Activated CD4-positive, alpha-beta memory T cell treated with anti-CD3 and anti-CD28 coated beads, Interleukin-2, amount 10 ng/mL, durations not matched to agents 7 days and 5 days (primary cell): Measurements from ENCODE around the gene TEDC2. TPM values are rescaled to one million over a fixed set of nuclear protein-coding genes. Genes with fewer than 3 reads are reported as not detected.

Experiments used
- CTCF ChIA-PET: fragments of 350-600 bp; sonication (Branson Sonifier 250); formaldehyde crosslinking; loops from one replicate; lab custom pipeline; 2021; ENCODE audit warnings: antibody characterized with exemption, inconsistent platforms; lab: Charles Lee
- POLR2A ChIA-PET: fragments of 350-600 bp; sonication (Branson Sonifier 250); formaldehyde crosslinking; loops from one replicate; lab custom pipeline; 2021; ENCODE audit warnings: antibody characterized with exemption; lab: Charles Lee
- DNase-seq: peaks from one replicate; pipeline ENCODE4 v3.0.0-alpha.2; 2020
- H3K27ac Mint-ChIP-seq: one replicate; pipeline ENCODE4 v1.8.0; 2021; ENCODE audit warnings: mild to moderate bottlenecking, mixed read lengths
- H3K27me3 Mint-ChIP-seq: one replicate; pipeline ENCODE4 v1.8.0; 2021; ENCODE audit warnings: mixed read lengths
- H3K36me3 Mint-ChIP-seq: one replicate; pipeline ENCODE4 v1.8.0; 2021; ENCODE audit warnings: low read depth, mixed read lengths
- H3K4me1 Mint-ChIP-seq: one replicate; pipeline ENCODE4 v1.8.0; 2021; ENCODE audit warnings: mixed read lengths
- H3K4me3 Mint-ChIP-seq: one replicate; pipeline ENCODE4 v1.8.0; 2021; ENCODE audit warnings: mild to moderate bottlenecking, mixed read lengths
- H3K9me3 Mint-ChIP-seq: one replicate; pipeline ENCODE4 v1.8.0; 2021; ENCODE audit warnings: mixed read lengths
- total RNA-seq, 2 experiments: library from RNA; stranded (reverse); gene quantifications; one replicate each; pipeline ENCODE4 v1.2.3, GENCODE V29; 2021

Gene TEDC2, protein sequence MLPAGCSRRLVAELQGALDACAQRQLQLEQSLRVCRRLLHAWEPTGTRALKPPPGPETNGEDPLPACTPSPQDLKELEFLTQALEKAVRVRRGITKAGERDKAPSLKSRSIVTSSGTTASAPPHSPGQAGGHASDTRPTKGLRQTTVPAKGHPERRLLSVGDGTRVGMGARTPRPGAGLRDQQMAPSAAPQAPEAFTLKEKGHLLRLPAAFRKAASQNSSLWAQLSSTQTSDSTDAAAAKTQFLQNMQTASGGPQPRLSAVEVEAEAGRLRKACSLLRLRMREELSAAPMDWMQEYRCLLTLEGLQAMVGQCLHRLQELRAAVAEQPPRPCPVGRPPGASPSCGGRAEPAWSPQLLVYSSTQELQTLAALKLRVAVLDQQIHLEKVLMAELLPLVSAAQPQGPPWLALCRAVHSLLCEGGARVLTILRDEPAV
- 10 to 100 TPM; 12.5 to 13.9 TPM for total RNA-seq

- no peaks in the 10 kb centered on the region for H3K27me3 Mint-ChIP-seq
- peak within 1 kb of the TSS; percentile 73 for H3K27ac Mint-ChIP-seq
- peak within 1 kb of the TSS; percentile 64 for H3K4me3 Mint-ChIP-seq
- no peaks in the 10 kb centered on the region for H3K9me3 Mint-ChIP-seq
- peak; percentile 97 for DNase-seq
- H3K4me1 Mint-ChIP-seq: peaks cover 18% of the 10 kb centered on the region
- CTCF ChIA-PET: interaction anchor here (0.7 to 1.6 kb wide), 9 partner anchors 10 to 305 kb away, joined by 3 to 6 read pairs (median 4); partner anchors contain the start of genes ABCA3, AMDHD2, ECI1 and TBC1D24
- POLR2A ChIA-PET: interaction anchor here (0.9 to 3.1 kb wide), 12 partner anchors 9 to 677 kb away, joined by 3 to 27 read pairs (median 5); partner anchors contain the start of genes CCNF, ECI1, NTN3 and NUBP2
- H3K36me3 Mint-ChIP-seq: peaks cover 23% of the 10 kb centered on the region
Observed at GRCh38 chr16:2459647-2460390, at the start of gene TEDC2. TEDC2 (plus strand) TSS chr16:2460109; CDS start chr16:2460145, 36 bp downstream.

GRCh38 chr16:2415085-2415484 is 44.8 kb upstream of the TEDC2 start:
- H3K27me3 Mint-ChIP-seq: peaks cover 16% of the 10 kb centered on the region
- no peak overlapping the region for H3K27ac Mint-ChIP-seq
- H3K4me3 Mint-ChIP-seq: no peak overlapping the region
- no peaks in the 10 kb centered on the region for H3K4me1 Mint-ChIP-seq
- H3K9me3 Mint-ChIP-seq: no peaks in the 10 kb centered on the region
- CTCF ChIA-PET: no interaction called here
- no peak for DNase-seq
- POLR2A ChIA-PET: no interaction called here
- no peaks in the 10 kb centered on the region for H3K36me3 Mint-ChIP-seq

- no peaks in the 10 kb centered on the region for H3K36me3 Mint-ChIP-seq
- no peak for DNase-seq
- H3K4me3 Mint-ChIP-seq: no peak overlapping the region
- H3K27ac Mint-ChIP-seq: no peak overlapping the region
- no peaks in the 10 kb centered on the region for H3K9me3 Mint-ChIP-seq
- peaks cover 6% of the 10 kb centered on the region for H3K27me3 Mint-ChIP-seq
- peaks cover 8% of the 10 kb centered on the region for H3K4me1 Mint-ChIP-seq
- POLR2A ChIA-PET: no interaction called here
- CTCF ChIA-PET: no interaction called here
Observed at GRCh38 chr16:2420035-2420434, 39.9 kb upstream of the TEDC2 start.

DNA sequence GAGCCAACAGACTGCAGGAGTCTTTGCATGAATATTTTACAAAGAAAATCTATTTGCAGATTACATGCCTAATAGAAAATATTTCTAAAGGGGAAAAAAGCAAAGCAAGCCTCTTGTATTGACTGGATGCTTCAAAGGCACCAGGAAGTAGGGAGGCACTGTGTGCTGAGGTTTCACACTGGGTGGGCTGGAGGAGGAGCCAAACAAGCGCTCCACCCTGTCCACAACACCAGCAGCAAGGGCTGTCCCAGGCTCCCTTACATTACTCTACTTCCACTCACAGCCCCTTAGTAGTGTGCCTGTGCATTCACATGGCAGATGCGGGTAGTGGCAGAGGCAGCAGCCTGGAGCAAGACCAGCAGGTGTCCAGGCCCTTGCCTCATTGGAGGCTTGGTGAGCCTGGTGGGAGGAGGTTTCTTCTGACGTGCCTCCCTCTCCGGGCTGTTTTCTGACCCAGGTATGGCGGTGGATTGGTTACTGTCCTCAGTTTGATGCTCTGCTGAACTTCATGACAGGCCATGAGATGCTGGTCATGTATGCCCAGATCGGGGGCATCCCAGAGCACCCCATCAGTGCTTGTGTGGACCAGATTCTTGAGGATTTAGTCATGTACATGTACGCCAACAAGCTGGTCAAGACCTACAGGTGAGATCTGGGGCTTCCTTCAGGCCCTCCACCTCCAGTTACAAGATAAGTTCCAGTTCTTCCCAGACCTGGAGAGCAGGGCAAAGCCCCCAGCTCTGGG is 37.6 kb upstream of the TEDC2 start:
- H3K4me3 Mint-ChIP-seq: no peak overlapping the region

GRCh38 chr16:2424061-2425007 is 35.6 kb upstream of the TEDC2 start:
- Mint-ChIP-seq H3K9me3 (no peaks in the 10 kb centered on the region), H3K27ac (no peak overlapping the region), H3K4me1 (peaks cover 20% of the 10 kb centered on the region), H3K27me3 (peaks cover 4% of the 10 kb centered on the region), H3K36me3 (no peaks in the 10 kb centered on the region), H3K4me3 (no peak overlapping the region)
- ChIA-PET POLR2A (no interaction called here), CTCF (interaction anchor here (1.6 to 1.8 kb wide), 2 partner anchors 11 to 136 kb away, joined by 3 to 4 read pairs; no protein-coding TSS in a partner anchor)
- no peak for DNase-seq

More for the DNA sequence above, 37.6 kb upstream of the TEDC2 start:
- POLR2A ChIA-PET: no interaction called here
- Mint-ChIP-seq H3K36me3 (no peaks in the 10 kb centered on the region), H3K4me1 (peaks cover 8% of the 10 kb centered on the region), H3K27me3 (peaks cover 4% of the 10 kb centered on the region), H3K27ac (no peak overlapping the region), H3K9me3 (no peaks in the 10 kb centered on the region)
- CTCF ChIA-PET: interaction anchor here (0.8 to 1.8 kb wide), 3 partner anchors 9 to 134 kb away, joined by 3 to 4 read pairs (median 3); no protein-coding TSS in a partner anchor
- DNase-seq: peak; percentile 31

DNA sequence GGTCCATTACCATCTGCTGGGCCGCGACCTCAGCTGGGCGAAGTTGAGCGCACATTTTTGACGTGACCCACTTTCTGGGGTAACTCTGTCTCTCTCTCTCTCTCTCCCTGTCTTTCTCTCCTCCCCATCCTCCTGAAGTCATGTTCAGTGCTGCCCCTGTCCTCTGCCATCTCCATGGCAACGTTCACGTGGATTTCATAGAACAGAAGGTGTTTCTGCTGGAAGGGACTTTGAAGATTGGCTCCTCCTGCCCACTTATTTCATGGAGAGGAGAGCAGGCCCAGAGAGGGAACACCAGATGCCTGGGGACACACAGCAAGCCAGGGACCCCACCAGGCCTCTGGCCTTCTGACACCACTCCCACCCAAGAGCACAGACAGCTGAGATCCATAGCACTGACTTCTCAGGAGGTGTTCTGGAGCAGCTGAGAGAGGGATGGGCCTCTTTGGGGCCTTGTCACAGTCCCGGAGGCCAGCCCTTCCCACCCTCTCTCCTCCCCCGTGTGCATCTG is 34.8 kb upstream of the TEDC2 start:
- CTCF ChIA-PET: no interaction called here
- Mint-ChIP-seq H3K9me3 (no peaks in the 10 kb centered on the region), H3K27ac (no peak overlapping the region)

DNA sequence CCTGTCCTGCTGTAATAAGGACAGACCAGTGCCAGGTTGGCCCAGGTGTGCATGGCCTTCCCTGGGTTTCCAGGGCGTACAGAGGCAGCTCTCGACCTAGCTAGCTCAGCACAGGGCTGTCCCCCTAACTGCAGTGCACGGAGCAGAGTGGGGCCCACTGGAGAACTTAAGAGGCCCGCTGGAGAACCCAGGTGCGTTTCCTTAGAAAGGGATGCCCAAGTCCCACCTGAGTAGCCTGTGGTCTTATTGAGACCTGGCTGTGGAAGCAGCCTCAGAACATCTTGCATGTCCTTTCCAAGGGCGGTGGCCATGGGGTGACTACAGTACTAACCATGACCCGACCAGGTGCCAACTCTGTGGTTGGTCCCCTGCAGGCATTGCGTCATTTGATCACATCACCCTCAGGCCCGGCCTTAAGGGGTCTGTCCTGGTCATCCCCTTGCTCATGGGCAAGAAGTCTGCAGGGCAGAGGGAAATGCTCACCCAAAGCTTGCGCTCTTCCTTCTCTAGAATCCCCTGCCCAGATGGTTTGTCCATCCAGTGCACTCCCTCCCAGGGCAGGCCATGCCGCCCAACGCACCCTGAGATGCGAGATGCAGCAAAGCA is 34.0 kb upstream of the TEDC2 start:
- CTCF ChIA-PET: no interaction called here
- no peak overlapping the region for H3K4me3 Mint-ChIP-seq
- no peaks in the 10 kb centered on the region for H3K27me3 Mint-ChIP-seq
- peaks cover 30% of the 10 kb centered on the region for H3K4me1 Mint-ChIP-seq
- H3K36me3 Mint-ChIP-seq: peaks cover 12% of the 10 kb centered on the region
- POLR2A ChIA-PET: interaction anchor here (2.8 kb wide), 1 partner anchor 86 kb away, joined by 7 read pairs; the partner anchor contains the start of gene ABCA3
- H3K27ac Mint-ChIP-seq: no peak overlapping the region
- no peaks in the 10 kb centered on the region for H3K9me3 Mint-ChIP-seq
- no peak for DNase-seq

More for the DNA sequence above, 34.8 kb upstream of the TEDC2 start:
- H3K27me3 Mint-ChIP-seq: peaks cover 3% of the 10 kb centered on the region
- peaks cover 3% of the 10 kb centered on the region for H3K36me3 Mint-ChIP-seq
- peaks cover 21% of the 10 kb centered on the region for H3K4me1 Mint-ChIP-seq
- no peak for DNase-seq
- POLR2A ChIA-PET: no interaction called here
- no peak overlapping the region for H3K4me3 Mint-ChIP-seq

DNA sequence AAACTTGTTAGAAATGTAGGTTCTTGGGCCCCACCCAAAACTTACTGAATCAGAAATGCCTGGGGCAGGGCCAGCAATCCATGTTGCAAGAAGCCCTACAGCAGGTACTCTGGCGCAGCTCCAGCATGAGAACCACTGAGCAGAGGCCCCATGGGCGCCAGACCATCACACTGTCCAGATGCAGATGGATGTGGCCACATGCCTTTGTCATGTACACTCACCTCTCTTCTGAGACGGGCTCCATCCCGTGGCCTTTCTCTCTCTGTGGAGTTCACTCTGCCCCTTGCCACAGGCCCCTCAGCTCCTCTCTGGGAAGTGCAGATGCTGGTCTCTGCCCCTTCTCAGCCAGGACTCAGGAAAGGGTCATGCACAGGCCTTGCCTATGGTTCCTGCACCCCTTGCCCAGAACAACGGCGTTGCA is 33.0 kb upstream of the TEDC2 start:
- POLR2A ChIA-PET: interaction anchor here (2.8 kb wide), 1 partner anchor 87 kb away, joined by 7 read pairs; the partner anchor contains the start of gene ABCA3
- Mint-ChIP-seq H3K27ac (no peak overlapping the region), H3K36me3 (peaks cover 17% of the 10 kb centered on the region), H3K27me3 (no peaks in the 10 kb centered on the region), H3K4me3 (peak overlapping the region; percentile 4), H3K9me3 (no peaks in the 10 kb centered on the region), H3K4me1 (peaks cover 34% of the 10 kb centered on the region)
- no peak for DNase-seq
- CTCF ChIA-PET: interaction anchor here (1.3 kb wide), 1 partner anchor 8 kb away, joined by 3 read pairs; no protein-coding TSS in a partner anchor

GRCh38 chr16:2427526-2427925 is 32.4 kb upstream of the TEDC2 start:
- Mint-ChIP-seq H3K4me3 (peak overlapping the region; percentile 83), H3K9me3 (no peaks in the 10 kb centered on the region), H3K27me3 (no peaks in the 10 kb centered on the region), H3K27ac (peak overlapping the region; percentile 45), H3K4me1 (peaks cover 30% of the 10 kb centered on the region), H3K36me3 (peaks cover 20% of the 10 kb centered on the region)
- ChIA-PET CTCF (interaction anchor here (1.3 kb wide), 1 partner anchor 9 kb away, joined by 3 read pairs; no protein-coding TSS in a partner anchor), POLR2A (interaction anchor here (1.1 to 2.8 kb wide), 3 partner anchors 15 to 87 kb away, joined by 3 to 7 read pairs (median 4); partner anchors contain the start of genes ABCA3 and ATP6V0C)
- no peak for DNase-seq

DNA sequence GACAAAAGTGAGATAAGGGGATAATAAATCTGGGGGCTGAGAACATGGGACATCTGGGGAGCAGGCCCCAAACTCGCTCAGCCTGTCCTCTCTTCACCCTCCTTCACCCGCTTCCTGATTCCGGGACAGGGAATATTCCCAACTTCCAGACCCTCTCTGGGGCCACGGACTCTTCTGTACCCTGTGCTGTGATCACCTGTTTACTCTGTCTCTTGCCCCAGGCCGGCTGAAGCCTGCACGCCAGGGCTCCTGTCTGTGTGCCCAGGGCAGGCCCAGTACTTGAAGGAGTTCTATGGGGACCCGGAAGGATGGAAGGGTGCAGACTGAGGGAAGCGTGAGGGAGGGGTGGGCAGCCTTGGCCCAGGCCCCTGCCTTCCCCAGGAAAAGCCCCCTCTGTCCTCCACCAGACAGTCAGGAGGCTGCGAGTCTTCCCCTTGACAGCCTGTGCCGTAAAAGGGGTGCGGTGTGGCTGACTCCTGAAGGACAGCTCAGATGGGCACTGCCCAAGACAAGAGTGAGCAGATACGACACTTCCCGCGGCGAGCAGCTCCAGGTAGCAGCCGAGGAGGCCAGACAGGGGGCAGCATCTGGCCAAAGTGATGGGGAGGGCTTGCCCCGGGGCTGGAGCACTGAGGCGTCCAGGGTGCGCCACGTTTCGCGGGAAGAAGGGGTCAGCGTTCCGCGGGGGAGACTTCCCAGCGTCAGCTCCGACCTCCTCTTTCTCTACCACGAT is 31.7 kb upstream of the TEDC2 start:
- Mint-ChIP-seq H3K9me3 (no peaks in the 10 kb centered on the region), H3K36me3 (peaks cover 27% of the 10 kb centered on the region), H3K4me1 (peaks cover 34% of the 10 kb centered on the region), H3K4me3 (peak overlapping the region; percentile 83), H3K27me3 (no peaks in the 10 kb centered on the region), H3K27ac (peak overlapping the region; percentile 73)
- POLR2A ChIA-PET: interaction anchor here (0.8 to 2.8 kb wide), 7 partner anchors 16 to 160 kb away, joined by 3 to 9 read pairs (median 4); partner anchors contain the start of genes ABCA3, ATP6V0C, PDPK1 and RNPS1
- DNase-seq: peak; percentile 29
- CTCF ChIA-PET: interaction anchor here (1.1 to 1.2 kb wide), 2 partner anchors 15 to 19 kb away, joined by 3 read pairs; no protein-coding TSS in a partner anchor
